H1 (cell line): ENCODE measurements around the gene GPR35.

Experiments
- CREB1 ChIP-seq: IDR thresholded peaks from 2 replicates; pipeline ENCODE4 v1.6.1; 2012; ENCODE audit warnings: inconsistent platforms
- CTCF ChIP-seq, 3 experiments: IDR thresholded peaks; 1 replicate in 2 of 3; 2 replicates in 1 of 3; pipeline versions ENCODE4 v1.5.1 to v1.6.1; 2011; ENCODE audit warnings: low read length in 3 of 3, mild to moderate bottlenecking in 3 of 3, inconsistent platforms in 2 of 3, low read depth in 1 of 3, moderate library complexity in 1 of 3; ENCODE audit not compliant: insufficient read depth in 1 of 3; ENCODE audit errors: control extremely low read depth in 1 of 3
- HDAC6 ChIP-seq: IDR thresholded peaks from one replicate; pipeline ENCODE4 v1.7.1; 2012; ENCODE audit warnings: low read depth, mild to moderate bottlenecking, inconsistent platforms, low read length, moderate library complexity
- JUND ChIP-seq: IDR thresholded peaks from 2 replicates; pipeline ENCODE4 v1.6.1; 2011; ENCODE audit warnings: mild to moderate bottlenecking, improper control_type of control experiment, low read length
- RNF2 ChIP-seq: fragments of 200-900, 300-1000 bp; sonication (generic); IDR thresholded peaks from 2 replicates; pipeline ENCODE4 v1.7.1; 2016; ENCODE audit warnings: borderline replicate concordance, low read depth, mild to moderate bottlenecking, antibody characterized with exemption, low read length; ENCODE audit not compliant: poor library complexity, severe bottlenecking; ENCODE audit errors: missing control alignments
- YY1 ChIP-seq: IDR thresholded peaks from 2 replicates; pipeline ENCODE4 v1.6.1; 2011; ENCODE audit warnings: low read depth, mild to moderate bottlenecking, low read length

GRCh38 chr2:240649331-240649730, 24.1 kb downstream of the GPR35 start:
- TF ChIP-seq HDAC6 (no peak), CREB1 (no peak), CTCF (IDR thresholded peaks at IDR 0.05; ENCODE audit: control extremely low read depth in 1 of 3, insufficient read depth in 1 of 3, low read depth in 1 of 3, low read length in 3 of 3) (no peak), YY1 (no peak), JUND (no peak), RNF2 (no peak)
